Measurements from ENCODE around the gene DIRAS3.
"Not testable (repeated sequence)": the region's sequence is repeated elsewhere in the genome, so short reads cannot be mapped to it uniquely, and the experiment has no call there.

Gene DIRAS3, protein sequence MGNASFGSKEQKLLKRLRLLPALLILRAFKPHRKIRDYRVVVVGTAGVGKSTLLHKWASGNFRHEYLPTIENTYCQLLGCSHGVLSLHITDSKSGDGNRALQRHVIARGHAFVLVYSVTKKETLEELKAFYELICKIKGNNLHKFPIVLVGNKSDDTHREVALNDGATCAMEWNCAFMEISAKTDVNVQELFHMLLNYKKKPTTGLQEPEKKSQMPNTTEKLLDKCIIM

DNA sequence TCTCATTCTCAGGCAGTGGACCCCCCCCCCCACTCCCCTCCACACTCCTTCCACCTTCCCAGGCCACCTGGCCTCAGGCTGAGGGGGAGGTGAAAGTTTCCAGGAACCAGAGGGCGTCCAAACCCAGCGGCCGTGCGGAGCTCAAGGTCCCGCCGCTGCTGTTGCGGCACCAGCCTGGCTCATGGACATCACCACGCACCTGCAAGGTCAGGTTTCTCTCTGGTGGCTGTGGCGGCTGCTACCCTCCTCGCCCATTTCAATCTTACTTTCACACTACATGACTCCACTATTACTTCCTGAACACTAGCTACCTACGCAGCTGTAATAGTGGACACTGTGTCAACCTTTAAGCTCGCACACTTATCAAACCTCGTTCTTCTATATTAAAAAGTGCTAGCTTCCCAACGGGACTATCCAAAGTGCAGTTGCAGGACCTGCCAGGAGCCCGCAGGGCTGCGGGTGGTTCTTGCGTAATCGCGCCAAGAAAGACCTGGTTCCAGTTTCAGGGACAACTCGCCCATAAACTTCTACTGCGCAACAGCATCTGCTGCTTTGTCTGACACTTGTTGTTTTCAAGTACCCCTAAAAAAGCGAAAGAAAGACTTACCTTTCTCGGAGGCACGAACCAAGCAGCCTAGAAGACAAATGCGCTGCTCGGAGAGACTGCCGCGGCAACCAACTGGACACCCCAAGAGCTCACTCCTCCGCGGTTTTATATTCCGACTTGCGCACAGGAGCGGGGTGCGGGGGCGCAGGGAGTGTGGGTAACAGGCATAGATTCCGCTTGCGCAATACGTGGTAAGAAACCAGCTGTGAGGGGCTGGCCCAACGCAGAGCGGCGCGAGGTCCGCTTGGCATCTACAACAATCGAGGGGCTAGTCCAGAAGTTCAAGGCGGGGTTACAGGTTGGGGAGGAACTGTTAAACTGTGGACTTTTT lies at the start of gene DIRAS3:
TSS of gene DIRAS3 (minus strand) at position 687 of the 938 bp plus-strand sequence. CDS start 3,330 bp downstream, outside the sequence.
- no peak for FAIRE-seq

DNA sequence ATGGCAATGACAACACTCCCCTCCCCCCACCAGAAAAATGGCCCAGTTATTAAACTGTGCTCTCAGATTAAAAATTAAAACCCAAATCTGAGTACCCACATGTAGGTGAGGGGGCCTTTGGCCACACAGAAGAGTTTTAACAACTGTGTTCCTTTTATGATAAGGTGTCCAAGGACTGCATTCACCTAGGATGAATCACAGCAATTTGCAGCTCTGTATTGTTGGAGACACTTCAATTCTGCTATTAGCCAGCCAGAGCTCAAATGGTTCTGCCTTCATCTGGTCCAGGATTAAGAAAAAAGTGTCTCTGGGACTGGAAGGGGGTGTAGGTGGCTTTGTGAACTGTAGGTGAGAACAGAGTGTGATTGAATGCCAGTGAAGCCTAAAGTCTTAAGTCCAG lies 43.3 kb upstream of the DIRAS3 start:
- no peak for FAIRE-seq

DNA sequence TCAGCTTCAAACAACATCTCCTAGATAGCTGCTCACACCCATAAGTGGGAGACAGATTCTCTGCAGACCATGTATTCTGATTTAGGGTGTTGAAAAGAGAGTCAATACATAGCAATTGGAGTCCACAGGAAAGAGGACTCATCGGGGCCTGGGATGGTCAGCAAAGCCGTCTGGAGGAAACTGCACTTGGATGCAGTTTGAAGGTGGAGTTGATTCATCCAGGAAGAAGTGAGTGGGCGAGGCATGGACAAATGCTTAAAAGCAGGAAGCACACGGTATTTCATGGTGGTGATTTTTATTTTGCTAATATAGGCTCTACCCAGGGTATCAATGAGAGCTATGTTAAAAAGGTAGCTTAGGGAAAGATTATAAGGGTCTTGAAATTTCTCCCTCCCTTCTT lies 36.8 kb upstream of the DIRAS3 start:
- FAIRE-seq: no peak

DNA sequence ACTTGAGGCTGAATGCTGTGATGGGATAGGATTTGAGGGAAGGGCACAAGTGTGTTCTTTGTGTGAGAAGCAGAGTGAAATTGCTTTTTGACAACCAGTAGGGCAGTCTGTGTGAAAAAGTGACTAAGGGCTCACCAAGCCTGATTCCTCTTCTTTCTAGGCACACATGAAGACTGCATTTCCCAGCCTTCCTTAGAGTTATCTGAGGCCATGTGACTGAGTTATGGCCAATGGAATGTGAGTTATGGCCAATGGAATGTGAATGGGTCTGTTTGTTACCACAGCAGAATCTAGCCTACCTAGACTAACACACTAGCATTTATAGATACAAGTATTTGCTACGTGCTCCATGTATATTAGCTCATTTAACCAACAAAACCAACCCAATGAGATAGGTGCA lies 35.3 kb upstream of the DIRAS3 start:
- FAIRE-seq: no peak

DNA sequence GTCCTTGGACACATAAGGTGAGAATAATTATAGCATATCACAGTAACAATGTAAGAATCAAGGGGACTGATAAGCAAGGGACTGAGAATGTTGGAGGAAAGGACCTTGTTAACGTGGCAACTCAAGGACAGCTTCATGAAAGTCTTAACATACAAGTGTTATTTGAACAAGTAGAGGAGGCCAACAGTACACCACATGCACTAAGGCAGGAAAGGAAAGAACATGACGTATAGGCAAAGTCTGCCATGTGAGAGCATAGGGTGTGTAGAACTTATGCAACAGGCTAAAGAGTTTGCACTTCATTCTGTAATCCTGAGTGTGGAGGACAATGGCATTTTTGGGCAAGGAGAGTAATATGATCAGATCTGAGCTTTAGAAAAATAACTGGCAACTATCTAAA lies 33.3 kb upstream of the DIRAS3 start:
- no peak for FAIRE-seq

DNA sequence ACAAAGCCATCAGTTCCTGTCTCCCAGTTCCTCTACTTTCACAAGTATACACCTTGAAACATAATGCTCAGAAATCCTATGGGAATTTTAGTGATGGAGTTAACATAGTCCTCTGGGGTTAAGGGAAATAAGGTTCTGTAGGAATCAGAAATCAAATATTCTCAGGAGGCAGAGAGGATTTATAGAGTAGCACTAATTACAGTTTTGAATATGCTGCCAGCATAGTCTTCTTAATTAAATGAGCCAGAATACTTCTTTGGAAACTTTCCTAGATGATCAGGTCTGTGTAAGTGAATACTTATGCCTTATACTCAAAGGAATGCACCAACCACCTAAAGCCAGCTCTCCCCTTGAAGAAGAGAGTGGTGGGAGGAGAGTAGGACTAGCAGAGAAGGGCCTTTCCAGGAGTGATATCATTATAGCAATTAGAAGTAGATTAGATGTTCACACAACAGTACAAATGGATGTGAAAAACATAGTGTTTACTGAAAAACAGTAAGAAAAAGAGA lies 31.4 kb upstream of the DIRAS3 start:
- no peak for FAIRE-seq

DNA sequence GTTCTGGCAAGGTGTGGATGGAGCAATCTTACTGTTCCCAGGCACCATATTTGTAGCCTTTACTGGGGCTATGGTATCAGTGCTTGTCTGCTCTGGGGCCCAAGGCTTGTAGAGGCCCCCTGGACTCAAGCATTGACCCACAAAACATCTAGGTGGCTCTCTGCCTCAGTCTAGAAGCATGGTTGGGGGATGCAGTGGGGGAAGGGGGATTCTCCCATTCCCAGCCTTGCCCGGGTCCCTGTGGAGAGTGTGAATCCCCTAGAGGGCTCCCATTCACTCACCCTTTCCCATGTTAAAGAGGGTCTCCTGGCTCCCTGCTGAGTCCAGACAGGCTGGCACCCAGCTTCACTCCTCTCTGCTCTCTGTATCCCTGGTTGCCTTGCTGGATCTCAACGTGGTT lies 28.2 kb upstream of the DIRAS3 start:
- FAIRE-seq: no peak

DNA sequence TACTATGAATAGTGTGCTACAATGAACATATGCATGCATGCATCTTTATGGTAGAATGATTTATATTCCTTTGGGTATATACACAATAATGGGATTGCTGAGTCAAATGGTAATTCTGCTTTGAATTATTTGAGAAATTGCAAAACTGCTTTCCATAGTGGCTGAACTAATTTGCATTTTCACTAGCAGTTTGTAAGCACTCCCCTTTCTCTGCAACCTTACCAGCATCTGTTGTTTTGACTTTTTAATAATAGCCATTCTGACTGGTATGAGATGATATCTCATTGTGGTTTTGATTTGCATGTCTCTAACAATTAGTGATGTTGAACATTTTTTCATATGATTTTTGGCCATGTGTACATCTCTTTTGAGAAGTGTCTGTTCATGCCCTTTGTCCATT lies 24.0 kb upstream of the DIRAS3 start:
- FAIRE-seq: no peak

DNA sequence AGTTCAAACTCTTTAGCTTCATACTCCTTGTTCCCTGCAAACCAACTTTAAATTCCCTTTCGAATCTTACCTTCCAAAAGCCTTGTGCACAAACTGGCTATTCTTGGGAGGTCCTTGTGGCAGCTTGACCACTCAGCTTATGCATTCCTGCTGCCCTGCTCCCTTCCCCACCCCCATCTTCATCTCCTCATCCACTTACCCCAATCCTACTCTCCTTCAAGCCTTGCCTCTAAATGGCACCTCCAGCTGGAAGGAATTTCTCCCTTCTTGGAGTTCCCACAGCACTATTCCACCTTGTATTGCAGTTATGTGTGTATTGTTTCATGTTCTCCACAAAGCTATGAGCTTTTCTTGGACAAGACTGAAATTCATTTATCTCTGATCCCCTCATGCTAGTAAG lies 15.3 kb upstream of the DIRAS3 start:
- FAIRE-seq: no peak

DNA sequence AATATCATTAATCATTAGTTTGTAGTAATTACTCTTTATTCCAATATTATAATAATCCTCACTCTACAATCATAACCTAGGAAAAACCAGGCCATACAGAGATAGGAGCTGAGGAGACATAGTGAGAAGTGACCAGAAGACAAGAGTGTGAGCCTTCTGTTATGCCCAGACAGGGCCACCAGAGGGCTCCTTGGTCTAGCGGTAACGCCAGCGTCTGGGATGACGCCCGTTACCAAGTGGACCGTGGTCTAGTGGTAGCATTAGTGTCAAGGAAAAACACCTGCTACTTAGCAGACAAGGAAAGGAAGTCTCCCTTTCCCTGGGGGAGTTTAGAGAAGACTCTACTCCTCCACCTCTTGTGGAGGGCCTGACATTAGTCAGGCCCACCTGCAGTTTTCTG lies 7.6 kb upstream of the DIRAS3 start:
- FAIRE-seq: not testable (repeated sequence)

DNA sequence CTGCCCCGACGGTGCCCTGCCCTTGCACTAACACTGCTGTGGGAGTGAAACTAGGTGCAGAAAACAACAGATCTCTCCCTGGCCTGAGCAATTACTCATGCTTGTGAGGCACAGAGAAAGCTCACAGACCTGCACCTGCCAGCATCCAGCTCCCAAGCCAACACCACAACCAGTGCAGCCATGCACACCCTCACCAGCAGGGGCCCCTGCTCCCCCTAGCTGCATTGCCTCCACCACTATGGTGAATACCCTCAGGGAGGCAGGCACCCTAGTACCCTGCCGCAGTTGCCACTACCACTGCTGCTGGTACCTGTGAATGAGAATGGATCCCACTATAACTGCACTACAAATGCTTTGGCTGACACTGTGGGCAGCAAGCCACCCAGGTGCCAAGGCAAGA lies 7.1 kb upstream of the DIRAS3 start:
- no peak for FAIRE-seq

DNA sequence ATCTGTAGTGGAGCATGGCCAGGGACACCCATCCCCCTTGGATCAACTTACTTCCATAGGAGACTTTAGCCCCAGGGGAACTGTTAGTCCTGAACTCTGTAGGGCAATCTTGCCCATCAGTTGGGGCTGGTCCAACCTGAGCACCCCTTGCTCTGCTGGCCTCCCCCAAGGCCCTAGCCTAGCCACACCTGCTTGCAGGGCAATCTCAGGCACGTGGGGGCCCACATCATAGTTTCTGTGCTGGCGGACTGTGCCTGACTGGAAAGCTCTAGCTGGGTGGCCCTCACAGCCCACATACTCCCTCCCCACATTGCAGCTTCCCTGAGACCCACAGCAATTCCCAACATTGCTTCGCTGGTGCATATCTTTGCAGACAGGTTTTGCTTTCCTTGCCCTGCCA lies 6.6 kb upstream of the DIRAS3 start:
- no peak for FAIRE-seq

DNA sequence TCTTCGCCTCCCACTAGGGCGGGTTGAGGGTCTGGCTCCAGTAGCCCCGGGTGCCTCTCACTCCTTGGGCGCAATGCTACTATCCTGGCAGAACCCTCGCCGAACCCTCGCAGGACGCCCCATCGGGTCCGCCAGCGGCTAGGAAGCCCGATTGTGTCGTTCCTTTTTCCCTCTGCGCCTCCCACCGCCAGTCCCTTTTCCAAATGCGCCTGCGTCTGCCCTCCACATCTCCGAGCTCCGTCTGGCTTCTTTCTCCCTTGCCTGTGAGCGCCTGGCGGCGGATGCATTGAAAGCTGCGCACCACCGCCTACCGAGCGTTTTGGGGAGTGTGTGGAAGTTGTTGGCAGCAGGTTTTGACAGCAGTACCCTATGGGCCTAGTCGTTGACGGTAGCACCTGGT lies 1.0 kb upstream of the DIRAS3 start:
- no peak for FAIRE-seq

DNA sequence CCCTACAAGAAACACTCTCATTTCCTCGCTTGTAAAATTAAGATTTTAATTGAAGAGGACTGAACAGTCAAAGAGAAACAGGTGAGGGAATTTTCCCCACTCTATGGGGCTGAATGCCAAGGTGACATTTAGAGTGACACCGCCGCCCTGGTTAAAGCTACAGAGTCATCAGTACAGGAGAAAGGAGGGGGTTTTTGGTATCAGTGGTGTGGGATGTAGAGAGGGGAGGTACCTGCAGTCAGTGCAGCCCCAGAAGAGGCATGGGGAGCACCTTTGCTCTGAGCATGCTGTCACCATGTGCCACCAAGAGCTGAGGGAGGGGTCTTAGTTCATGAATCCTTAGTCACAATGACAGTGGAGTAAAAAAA lies 2.8 kb downstream of the DIRAS3 start:
- FAIRE-seq: no peak

DNA sequence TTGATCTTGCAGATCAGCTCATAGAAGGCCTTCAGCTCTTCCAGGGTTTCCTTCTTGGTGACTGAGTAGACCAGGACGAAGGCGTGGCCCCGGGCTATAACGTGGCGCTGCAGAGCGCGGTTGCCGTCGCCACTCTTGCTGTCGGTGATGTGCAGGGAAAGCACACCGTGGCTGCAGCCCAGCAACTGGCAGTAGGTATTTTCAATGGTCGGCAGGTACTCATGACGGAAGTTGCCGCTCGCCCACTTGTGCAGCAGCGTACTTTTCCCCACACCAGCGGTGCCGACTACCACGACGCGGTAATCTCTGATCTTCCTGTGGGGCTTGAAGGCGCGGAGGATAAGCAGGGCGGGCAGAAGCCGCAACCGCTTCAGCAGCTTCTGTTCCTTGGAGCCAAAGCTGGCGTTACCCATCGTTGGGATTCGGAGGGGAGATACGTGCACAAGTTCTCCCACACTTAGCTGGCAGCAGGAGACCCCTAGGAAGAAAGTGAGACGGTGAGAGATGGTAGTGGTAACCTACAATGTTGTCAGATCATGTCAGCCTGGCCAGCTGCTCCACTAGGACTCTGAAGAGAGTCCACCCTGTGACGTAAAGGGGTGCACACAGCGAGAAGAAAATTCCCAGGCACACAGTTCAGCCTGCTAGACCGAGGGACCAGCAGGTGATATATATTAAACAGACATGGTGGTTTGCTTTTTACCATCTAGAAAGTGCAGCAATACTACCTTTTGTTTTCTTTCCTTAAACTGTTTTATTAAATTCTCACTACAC lies 3.4 kb downstream of the DIRAS3 start:
- FAIRE-seq: no peak

DNA sequence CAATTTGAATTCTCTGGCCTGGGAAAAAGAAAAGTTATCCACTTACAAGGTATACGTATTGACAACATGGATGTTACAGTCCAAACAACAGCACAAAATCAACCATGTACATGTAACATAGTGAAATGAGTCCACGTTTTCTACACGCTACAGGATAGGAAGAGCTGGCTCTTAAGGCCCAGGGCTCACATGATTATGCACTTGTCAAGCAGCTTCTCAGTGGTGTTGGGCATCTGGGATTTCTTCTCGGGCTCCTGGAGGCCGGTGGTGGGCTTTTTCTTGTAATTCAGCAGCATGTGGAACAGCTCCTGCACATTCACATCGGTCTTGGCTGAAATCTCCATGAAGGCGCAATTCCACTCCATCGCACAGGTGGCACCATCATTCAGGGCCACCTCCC lies 4.0 kb downstream of the DIRAS3 start:
- FAIRE-seq: no peak

DNA sequence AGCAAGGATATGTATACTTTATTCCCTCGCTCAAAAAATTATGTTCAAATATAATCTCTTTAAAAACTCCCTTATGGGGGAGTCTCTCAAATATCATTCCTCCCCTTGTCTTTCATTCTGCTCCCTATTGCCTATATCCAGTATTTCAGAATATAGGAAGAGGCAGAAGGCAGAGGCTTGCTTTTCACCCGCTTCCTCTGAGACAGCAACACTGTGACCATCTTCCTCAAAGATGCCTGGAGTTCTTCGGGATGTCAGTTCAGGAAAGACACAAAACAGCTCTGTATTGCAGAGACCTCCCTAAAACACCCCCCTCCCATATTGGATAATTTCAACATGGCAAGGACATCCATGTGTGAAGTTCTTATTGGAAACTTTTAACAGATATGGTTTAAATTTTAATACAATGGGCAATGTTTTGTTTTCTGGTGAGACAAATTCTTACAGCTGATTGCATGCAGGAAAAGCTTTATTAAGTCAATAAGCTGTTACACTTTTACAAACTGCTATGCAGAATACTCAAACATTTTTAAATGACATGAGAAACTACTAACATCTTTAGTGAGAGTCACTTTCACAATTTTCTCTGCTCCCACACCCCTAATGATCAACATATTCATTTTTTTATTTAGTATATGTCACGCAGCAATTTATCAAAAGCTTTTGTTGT lies 4.8 kb downstream of the DIRAS3 start:
- no peak for FAIRE-seq

DNA sequence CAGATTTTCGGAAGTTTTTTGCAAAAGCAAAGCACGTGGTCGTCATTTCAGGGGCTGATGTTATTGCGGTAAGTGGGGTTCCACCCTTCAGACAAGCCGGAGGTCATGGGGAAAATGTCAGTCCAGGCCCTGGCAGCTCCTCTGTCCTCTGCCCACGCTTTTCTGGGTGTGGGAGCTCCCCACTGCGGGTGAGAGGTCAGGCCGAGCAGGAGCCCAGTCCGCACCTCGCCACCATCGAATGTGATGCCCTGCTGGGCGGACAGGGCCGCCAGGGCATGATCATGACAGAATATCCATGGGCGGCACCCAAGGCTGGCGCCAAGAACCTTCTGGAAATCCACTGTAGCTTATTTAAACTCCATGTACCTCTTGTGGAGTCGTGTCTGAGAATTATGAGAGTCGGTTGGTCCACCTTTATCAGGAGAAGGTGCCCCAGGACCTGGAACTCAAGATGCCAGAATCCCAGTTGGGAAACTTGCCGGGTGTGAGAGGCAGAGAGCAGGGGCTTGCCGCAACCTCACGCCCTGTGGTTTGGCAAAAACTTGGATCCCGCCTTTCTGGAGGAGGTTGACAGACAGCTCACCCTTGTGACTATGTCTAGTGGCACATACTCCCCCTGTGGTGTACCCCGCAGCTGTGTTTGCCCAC lies 6.9 kb downstream of the DIRAS3 start:
- FAIRE-seq: no peak

DNA sequence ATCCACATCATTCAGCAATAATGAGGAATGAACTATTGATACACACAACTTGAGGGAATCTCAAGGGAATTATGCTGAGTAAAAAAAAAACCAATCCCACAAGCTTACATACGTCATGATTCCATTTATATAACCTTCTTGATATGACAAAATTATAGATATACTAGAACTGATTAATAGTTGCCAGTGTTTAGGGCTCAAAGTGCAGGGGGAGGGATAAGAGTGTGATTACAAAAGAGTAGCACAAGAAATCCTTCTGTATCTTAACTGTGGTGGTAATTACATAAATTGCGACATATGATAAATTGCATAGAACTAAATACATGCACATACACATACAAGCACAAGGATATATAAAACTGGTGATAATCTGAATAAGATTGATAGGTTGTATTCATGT lies 13.5 kb downstream of the DIRAS3 start:
- FAIRE-seq: no peak

DNA sequence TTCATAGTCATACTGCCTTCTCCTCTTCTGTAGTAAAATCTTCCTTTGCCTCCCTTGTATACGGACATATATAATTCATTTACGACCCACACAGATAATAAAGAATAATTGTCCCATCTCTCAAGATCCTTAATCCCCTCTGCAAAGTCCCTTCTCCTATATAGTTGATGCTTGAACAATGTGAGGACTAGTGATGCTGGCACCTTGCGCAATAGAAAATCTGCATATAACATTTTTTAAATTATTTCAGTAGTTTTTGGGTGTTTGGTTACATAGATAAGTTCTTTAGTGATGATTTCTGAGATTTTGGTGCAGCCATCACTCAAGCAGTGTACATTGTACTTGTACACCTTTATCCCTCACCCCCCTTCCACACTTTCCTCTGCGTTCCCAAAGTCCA lies 21.0 kb downstream of the DIRAS3 start:
- no peak for FAIRE-seq

DNA sequence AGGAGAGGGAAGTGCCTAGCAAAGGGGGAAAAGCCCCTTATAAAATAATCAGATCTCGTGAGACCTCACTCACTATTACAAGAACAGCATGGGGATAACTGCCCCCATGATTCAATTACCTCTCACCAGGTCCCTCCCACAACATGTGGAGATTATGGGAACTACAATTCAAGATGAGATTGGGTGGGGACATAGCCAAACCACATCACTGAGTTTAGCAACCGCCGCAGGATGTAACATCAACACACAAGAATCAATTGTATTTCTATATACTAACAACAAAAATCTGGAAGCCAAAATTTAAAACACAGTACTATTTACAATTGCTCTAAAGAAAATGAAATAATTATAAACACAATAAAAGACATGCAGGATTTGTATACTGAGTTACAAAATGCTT lies 21.9 kb downstream of the DIRAS3 start:
- no peak for FAIRE-seq

DNA sequence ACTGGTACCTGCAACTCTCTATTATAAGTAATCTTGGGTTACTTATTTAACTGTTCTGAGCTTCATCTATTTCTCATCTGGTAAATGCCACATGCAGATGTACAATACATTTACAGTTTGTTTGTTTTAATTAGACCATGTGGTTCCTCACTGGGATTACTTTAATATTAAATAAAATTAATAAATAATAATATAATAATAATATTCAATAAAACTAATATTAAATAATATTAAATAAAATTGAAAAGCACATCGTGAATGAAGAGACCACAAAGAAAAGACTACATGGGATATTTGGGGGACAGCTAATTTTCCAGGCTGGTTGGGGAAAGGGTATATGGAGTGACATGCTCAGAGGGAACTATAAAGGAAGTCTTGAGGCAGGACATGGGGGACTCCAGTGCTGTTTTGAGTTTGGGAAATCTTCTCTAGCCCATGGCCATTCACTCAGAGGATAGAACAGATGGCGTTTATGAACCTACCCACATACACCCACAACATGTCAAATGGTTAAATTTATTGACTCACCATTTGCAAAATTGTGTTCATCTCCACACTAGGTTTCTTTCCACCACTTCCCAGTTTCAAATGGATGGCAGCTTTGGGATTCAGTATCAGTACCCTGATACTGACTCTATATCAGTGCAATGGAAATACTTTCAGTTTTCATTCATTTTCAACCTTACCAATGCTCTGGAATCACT lies 25.6 kb downstream of the DIRAS3 start:
- FAIRE-seq: no peak
